Nephron (organoid): Measurements from ENCODE around the gene RDH14.

Experiments
- H3K27ac Mint-ChIP-seq, 3 experiments: 2 replicates each; pipeline ENCODE4 v1.8.0; 2020; ENCODE audit warnings: mixed read lengths in 3 of 3, mild to moderate bottlenecking in 2 of 3, moderate library complexity in 1 of 3
- H3K27me3 Mint-ChIP-seq: 2 replicates; pipeline ENCODE4 v1.8.0; 2021; ENCODE audit warnings: low read depth, mild to moderate bottlenecking, moderate library complexity, mixed read lengths
- H3K36me3 Mint-ChIP-seq: 2 replicates; pipeline ENCODE4 v1.8.0; 2020; ENCODE audit warnings: low read depth, mixed read lengths
- H3K4me1 Mint-ChIP-seq: 2 replicates; pipeline ENCODE4 v1.8.0; 2020; ENCODE audit warnings: mixed read lengths
- H3K4me3 Mint-ChIP-seq, 3 experiments: 2 replicates each; pipeline ENCODE4 v1.8.0; 2020; ENCODE audit warnings: mild to moderate bottlenecking in 3 of 3, mixed read lengths in 3 of 3, moderate library complexity in 2 of 3
- H3K9me3 Mint-ChIP-seq: 2 replicates; pipeline ENCODE4 v1.8.0; 2020; ENCODE audit warnings: mixed read lengths
- TF ChIP-seq, protein P1 (sequence below), 3 experiments: fragments of 200-600 bp; sonication (generic); IDR thresholded peaks; one replicate each; pipeline ENCODE4 v1.5.0; 2021; ENCODE audit warnings: antibody characterized with exemption in 3 of 3; ENCODE audit not compliant: unreplicated experiment in 3 of 3

The RDH14 gene

DNA sequence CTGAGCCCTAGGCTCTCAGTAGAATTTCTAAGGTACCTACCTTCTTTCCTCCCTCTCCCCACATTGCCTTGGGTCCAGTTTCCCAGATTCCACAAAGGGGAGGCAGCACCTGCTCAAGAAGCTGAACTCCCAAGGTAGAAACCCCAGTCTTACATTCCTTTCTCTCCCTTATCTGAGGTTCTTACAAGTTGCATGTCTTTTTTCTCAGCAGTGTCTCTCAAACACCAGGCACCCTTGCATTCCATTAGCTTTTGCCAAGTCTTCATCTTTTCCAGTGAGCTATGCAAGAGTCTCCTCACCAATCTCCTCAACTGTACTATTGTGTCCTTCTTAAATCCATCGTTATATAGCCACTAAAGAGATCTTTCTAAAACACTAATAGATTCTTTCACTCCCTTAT is 33.0 kb upstream of the RDH14 start:
- H3K27me3 Mint-ChIP-seq = peaks cover 2% of the 10 kb centered on the region
- no peak overlapping the region for H3K27ac Mint-ChIP-seq
- TF ChIP-seq, protein P1, sequence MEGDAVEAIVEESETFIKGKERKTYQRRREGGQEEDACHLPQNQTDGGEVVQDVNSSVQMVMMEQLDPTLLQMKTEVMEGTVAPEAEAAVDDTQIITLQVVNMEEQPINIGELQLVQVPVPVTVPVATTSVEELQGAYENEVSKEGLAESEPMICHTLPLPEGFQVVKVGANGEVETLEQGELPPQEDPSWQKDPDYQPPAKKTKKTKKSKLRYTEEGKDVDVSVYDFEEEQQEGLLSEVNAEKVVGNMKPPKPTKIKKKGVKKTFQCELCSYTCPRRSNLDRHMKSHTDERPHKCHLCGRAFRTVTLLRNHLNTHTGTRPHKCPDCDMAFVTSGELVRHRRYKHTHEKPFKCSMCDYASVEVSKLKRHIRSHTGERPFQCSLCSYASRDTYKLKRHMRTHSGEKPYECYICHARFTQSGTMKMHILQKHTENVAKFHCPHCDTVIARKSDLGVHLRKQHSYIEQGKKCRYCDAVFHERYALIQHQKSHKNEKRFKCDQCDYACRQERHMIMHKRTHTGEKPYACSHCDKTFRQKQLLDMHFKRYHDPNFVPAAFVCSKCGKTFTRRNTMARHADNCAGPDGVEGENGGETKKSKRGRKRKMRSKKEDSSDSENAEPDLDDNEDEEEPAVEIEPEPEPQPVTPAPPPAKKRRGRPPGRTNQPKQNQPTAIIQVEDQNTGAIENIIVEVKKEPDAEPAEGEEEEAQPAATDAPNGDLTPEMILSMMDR (IDR thresholded peaks at IDR 0.05; ENCODE audit: unreplicated experiment in 3 of 3) = no peak
- H3K4me3 Mint-ChIP-seq = no peak overlapping the region
- H3K36me3 Mint-ChIP-seq = no peaks in the 10 kb centered on the region
- H3K4me1 Mint-ChIP-seq = no peaks in the 10 kb centered on the region
- H3K9me3 Mint-ChIP-seq = no peaks in the 10 kb centered on the region

DNA sequence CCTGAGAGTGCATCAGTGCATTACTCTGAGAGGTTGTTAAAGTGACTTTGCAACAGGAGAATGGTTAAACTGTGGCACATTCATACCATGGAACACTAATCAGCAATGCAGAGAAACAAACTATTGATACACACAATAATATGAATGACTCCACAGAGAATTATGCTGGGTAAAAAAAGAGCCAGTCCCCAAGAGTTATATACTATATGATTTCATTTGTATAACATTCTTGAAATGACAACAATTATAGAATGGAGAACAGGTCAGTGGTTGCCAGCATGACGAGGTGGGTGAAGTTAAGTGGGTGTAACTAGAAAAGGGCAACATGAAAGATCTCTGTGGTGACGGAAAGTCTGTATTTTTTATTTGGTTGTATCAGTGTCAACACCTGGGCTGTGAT is 31.9 kb upstream of the RDH14 start:
- peaks cover 4% of the 10 kb centered on the region for H3K27me3 Mint-ChIP-seq
- peaks cover 1% of the 10 kb centered on the region for H3K36me3 Mint-ChIP-seq
- H3K4me1 Mint-ChIP-seq = no peaks in the 10 kb centered on the region
- H3K4me3 Mint-ChIP-seq = no peak overlapping the region
- peaks cover under 1% of the 10 kb centered on the region for H3K9me3 Mint-ChIP-seq
- TF ChIP-seq, protein P1 (IDR thresholded peaks at IDR 0.05; ENCODE audit: unreplicated experiment in 3 of 3) = no peak
- no peak overlapping the region for H3K27ac Mint-ChIP-seq

DNA sequence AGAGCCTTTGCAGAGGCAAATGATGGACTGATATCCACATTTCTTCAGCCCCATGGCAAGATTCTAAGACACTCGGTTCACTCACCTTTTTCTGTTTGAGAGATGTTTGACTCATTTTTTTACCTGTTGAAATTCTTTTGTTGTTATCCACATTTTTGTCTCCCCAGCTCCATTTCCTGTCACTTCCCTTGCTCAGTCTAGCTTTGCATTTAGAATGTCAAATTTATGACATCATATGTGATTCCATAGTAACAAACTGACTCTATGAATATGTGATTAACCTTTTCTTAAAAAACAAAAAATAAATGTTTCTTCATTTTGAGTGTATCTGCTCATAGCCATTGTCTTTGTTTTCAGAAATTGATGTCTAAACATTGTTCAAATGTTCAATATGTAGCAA is 28.9 kb upstream of the RDH14 start, which contains the start of gene NT5C1B:
Gene NT5C1B (minus strand): TSS at position 216 of the 400 bp plus-strand sequence. CDS start 101 bp downstream, at position 115.
- Mint-ChIP-seq H3K27me3 (peaks cover 4% of the 10 kb centered on the region), H3K4me1 (no peaks in the 10 kb centered on the region), H3K27ac (no peak within 1 kb of the TSS), H3K9me3 (peaks cover 13% of the 10 kb centered on the region), H3K4me3 (no peak within 1 kb of the TSS), H3K36me3 (peaks cover 11% of the 10 kb centered on the region)
- TF ChIP-seq, protein P1 (IDR thresholded peaks at IDR 0.05; ENCODE audit: unreplicated experiment in 3 of 3) = no peak

DNA sequence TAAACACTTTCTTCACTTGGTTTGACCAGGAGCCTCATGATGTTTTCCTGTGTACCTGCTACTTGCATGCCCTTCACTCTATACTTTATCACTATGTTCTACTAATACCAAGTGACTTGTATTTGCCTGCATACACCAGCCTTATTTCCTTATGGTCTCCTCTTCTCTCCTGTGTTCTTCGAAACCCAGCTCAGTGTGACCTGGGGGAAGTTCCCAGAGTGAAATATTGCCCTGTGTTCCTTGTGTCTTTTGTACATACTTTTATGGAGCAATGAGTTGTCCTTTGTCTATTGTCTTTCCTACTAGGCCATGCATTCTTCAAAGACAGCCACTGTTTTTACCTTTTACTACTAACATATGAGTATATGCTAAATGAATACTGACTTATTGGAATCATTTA is 28.3 kb upstream of the RDH14 start:
- Mint-ChIP-seq H3K9me3 (peaks cover 13% of the 10 kb centered on the region), H3K4me1 (no peaks in the 10 kb centered on the region), H3K36me3 (peaks cover 14% of the 10 kb centered on the region), H3K27ac (no peak overlapping the region), H3K27me3 (peaks cover 4% of the 10 kb centered on the region), H3K4me3 (no peak overlapping the region)
- TF ChIP-seq, protein P1 (IDR thresholded peaks at IDR 0.05; ENCODE audit: unreplicated experiment in 3 of 3) = no peak

DNA sequence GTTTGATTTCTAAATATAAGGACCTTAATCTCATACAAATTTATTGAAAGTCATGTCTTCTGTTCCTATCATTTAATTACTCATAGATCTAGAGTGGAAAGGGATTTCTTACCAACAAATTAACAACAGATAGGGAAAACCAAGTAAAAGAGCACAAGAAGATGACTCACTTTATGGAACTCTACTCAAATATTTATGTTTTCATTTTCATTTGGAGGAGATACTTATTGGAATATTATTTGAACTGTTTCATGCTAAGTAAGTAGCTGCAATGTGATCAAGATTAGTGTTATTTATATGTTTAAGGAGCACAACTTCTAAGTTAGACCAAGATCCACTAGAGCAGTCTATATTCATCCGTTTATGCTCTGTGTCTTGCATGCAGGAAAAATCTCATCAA is 27.6 kb upstream of the RDH14 start:
- Mint-ChIP-seq H3K27me3 (peaks cover 4% of the 10 kb centered on the region), H3K4me3 (no peak overlapping the region), H3K36me3 (peaks cover 20% of the 10 kb centered on the region), H3K27ac (no peak overlapping the region), H3K9me3 (peaks cover 19% of the 10 kb centered on the region), H3K4me1 (no peaks in the 10 kb centered on the region)
- TF ChIP-seq, protein P1 (IDR thresholded peaks at IDR 0.05; ENCODE audit: unreplicated experiment in 3 of 3) = no peak

DNA sequence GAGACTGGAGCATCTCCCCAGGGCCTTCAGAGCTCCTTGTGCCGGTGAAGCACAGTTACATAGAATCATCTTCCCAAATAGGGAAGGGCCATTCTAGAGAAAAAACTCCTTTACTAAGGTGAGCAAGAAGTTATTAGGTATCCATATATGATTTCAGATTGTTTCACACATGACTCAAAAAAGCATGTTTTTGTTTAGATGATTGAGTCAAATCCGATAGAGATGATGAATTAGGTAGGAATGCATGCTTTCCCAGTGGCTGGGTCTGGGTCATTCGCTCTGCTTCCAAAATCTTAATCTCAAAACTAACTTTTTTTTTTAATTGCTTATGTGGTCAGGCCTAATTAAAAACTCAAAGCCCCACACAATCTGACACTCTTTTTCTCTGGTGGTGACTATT is 25.1 kb upstream of the RDH14 start:
- Mint-ChIP-seq H3K4me1 (no peaks in the 10 kb centered on the region), H3K36me3 (peaks cover 20% of the 10 kb centered on the region)
- TF ChIP-seq, protein P1 (IDR thresholded peaks at IDR 0.05; ENCODE audit: unreplicated experiment in 3 of 3) = no peak

More for the DNA sequence above, 25.1 kb upstream of the RDH14 start:
- Mint-ChIP-seq H3K27me3 (peaks cover 4% of the 10 kb centered on the region), H3K27ac (no peak overlapping the region), H3K9me3 (peaks cover 19% of the 10 kb centered on the region), H3K4me3 (no peak overlapping the region)
